GM12801 (cell line): ENCODE results near the gene HSD17B4.

Experiments used
- TF ChIP-seq, protein P1 (sequence below): IDR thresholded peaks from one replicate; pipeline ENCODE4 v1.5.1; 2011; ENCODE audit warnings: control low read depth; ENCODE audit not compliant: insufficient read length; ENCODE audit errors: extremely low read depth

The HSD17B4 gene

DNA sequence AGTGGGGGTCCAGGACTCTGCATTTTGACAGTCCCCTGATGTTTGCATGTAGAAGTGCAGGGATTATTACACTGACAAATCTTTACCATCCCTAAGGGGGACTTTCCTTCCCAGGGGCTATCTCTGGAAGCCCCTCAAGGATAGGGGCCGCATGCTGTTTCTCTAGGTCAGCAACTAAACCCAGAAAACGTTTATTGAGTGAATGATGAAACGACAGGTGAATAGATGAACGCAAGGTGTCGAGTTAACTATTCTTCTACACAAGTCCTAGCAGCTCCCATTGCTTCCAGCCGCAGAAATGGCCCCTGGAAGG lies 281 bp upstream of the HSD17B4 start:
- TF ChIP-seq, protein P1, sequence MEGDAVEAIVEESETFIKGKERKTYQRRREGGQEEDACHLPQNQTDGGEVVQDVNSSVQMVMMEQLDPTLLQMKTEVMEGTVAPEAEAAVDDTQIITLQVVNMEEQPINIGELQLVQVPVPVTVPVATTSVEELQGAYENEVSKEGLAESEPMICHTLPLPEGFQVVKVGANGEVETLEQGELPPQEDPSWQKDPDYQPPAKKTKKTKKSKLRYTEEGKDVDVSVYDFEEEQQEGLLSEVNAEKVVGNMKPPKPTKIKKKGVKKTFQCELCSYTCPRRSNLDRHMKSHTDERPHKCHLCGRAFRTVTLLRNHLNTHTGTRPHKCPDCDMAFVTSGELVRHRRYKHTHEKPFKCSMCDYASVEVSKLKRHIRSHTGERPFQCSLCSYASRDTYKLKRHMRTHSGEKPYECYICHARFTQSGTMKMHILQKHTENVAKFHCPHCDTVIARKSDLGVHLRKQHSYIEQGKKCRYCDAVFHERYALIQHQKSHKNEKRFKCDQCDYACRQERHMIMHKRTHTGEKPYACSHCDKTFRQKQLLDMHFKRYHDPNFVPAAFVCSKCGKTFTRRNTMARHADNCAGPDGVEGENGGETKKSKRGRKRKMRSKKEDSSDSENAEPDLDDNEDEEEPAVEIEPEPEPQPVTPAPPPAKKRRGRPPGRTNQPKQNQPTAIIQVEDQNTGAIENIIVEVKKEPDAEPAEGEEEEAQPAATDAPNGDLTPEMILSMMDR, result no peak

DNA sequence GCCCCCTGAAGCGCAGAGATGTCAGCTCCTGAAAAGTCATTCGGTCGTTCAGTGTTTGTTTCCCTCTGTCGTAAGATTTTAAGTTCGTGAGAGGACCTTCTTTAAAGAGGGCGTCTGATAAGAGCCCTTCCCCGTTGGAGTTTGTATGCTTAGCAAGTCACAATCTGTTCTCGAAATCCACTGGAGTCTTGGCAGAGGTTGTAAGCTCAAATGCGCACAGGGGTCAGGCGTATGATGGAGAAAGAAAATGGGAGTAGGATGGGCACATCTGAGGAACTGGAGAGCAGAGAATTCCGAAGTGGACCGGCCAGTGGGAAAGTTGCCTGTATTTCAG lies 710 bp downstream of the HSD17B4 start:
- TF ChIP-seq, protein P1, result no peak

DNA sequence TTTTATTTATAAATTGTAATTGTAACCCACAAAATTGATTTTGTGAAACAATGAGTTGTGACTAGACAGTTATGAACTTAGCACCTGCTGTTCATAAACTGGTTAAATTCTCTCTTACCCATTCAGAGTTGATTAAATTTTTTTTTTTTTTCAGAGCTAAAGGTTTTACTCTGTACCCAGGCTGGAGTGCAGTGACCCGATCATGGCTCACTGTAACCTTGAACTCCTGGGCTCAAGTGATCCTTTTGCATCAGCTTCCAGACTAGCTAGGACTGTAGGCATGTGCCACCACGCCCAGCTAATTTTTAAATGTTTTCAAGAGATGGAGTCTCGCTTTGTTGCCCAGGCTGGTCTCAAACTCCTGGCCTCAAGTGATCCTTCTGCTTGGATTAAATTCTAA lies 1.9 kb downstream of the HSD17B4 start:
- TF ChIP-seq, protein P1, result no peak

DNA sequence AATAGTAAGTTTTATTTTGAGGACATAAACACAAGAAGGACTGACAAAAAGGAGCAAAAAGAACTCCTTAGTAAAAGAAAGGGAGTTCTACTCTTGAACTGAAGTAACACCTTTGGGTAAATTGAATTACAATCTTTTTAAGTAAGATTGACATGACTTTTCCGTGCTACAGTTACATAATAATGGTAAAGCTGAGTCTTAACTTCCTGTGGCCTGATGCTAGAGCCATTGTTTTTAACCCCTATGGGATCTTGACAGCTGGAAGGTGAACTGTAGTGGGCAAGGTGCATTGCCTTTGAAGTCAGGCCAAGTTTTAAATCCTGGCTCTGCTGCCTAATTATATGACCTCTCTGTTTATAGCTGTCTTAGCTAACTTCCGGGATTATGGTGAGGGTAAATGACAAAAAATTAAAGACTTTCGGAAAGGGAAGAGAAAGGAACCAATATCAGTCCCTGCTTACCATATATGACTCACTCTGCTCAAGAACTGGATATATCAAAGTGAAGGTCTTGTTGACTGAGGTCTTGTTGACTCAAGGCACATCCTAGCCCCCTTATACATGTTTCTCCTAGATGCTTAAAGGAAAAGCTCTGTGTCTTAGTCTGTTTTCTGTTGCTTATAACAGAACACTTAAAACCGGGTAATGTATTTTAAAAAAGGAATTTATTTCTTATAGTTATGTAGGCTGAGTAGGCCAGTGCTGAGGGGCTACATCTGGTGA lies 6.8 kb downstream of the HSD17B4 start:
- TF ChIP-seq, protein P1, result no peak

DNA sequence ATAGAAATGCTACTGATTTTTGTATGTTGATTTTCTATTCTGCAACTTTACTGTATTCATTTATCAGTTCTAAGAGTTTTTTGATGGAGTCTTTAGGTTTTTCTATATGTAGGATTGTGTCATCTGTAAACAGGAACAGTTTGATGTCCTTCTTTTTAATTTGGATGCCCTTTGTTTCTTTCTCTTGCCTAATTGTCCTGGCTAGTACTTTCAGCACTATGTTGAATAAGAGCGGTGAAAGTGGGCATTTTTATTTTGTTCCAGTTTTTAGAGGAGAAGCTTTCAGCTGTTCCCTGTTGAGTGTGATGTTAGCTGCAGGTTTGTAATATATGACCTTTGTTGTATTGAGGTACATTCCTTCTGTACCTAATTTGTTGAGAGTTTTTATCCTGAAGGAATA lies 13.3 kb downstream of the HSD17B4 start:
- TF ChIP-seq, protein P1, result no peak

- TF ChIP-seq, protein P1, result no peak
These were observed 16.0 kb downstream of the HSD17B4 start for GRCh38 chr5:119468286-119468685.

DNA sequence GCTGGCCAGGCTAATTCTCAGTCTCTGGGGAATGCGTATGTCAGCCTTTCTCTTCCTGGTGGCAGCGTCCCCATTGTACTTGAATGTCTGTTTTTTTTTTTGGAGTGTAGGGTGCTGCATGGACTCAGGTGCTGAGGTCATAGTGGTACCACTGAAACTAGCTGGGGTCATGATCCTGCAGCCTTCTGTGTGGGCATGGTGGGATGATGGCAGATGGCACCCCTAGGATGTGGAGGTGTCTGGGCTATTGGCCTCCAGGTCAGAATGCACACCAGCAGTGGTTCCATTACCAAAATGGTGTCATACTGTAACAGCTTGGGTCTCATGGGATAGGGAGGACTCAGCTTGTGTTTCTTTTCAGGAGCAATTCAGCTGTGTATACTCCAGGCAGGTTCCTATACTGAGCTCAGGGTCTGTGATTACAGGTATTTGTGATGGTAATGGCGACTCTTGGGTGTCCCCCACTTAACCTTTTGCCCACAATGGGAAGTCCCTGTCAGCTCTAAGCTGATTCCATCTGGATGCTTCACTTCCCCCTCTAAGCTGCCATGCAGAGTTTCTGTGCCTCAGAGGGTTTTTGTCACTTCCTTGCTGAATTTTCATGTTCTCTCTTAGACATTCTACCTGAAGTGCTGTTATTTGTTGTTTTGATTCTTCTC lies 17.9 kb downstream of the HSD17B4 start:
- TF ChIP-seq, protein P1, result no peak
